OCI-LY7 (cell line): ENCODE measurements around the gene TRDN. TPM values are rescaled to one million over a fixed set of nuclear protein-coding genes. Genes with fewer than 3 reads are reported as not detected.

ENCODE experiments used
- BruUV-seq: library from RNA; stranded (reverse); fragments of 400-500 nt; replicated peaks from 2 replicates; lab custom pipeline; 2021; lab: Mats Ljungman, UMichigan
- CTCF ChIA-PET: fragments of 300-600 bp; sonication (Branson Sonifier 250); formaldehyde crosslinking; loops from one replicate; lab custom pipeline; 2022; ENCODE audit warnings: antibody characterized with exemption; ENCODE audit not compliant: unreplicated experiment; lab: Charles Lee
- POLR2A ChIA-PET: fragments of 300-600 bp; sonication (Branson Sonifier 250); formaldehyde crosslinking; loops from one replicate; lab custom pipeline; 2022; ENCODE audit warnings: antibody characterized with exemption; lab: Charles Lee
- DNase-seq: peaks from one replicate; pipeline ENCODE4 v3.0.0-alpha.2; 2015; ENCODE audit warnings: low spot score
- H2AFZ ChIP-seq: fragments of 200-600 bp; sonication (generic), shearing (Covaris generic); 2 replicates; pipeline ENCODE4 v1.6.1; 2014; ENCODE audit warnings: mild to moderate bottlenecking, antibody characterized with exemption, low read length, moderate library complexity
- H3K27ac ChIP-seq: fragments of 200-600 bp; sonication (generic); 2 replicates; pipeline ENCODE4 v1.5.1; 2014; ENCODE audit warnings: mixed run types, low read depth, mild to moderate bottlenecking, moderate library complexity, low read length, inconsistent platforms; ENCODE audit not compliant: poor library complexity, severe bottlenecking
- H3K36me3 ChIP-seq: fragments of 200-600 bp; sonication (generic); 2 replicates; pipeline ENCODE4 v1.6.1; 2014; ENCODE audit warnings: mild to moderate bottlenecking, antibody characterized with exemption, low read length, moderate library complexity, mixed read lengths; ENCODE audit not compliant: insufficient read depth
- H3K4me1 ChIP-seq: fragments of 200-600 bp; sonication (generic); 2 replicates; pipeline ENCODE4 v1.5.1; 2014; ENCODE audit warnings: mild to moderate bottlenecking, low read length; ENCODE audit not compliant: insufficient read depth, poor library complexity, severe bottlenecking
- H3K4me2 ChIP-seq: fragments of 200-600 bp; sonication (generic); 2 replicates; pipeline ENCODE4 v1.6.1; 2014; ENCODE audit warnings: mild to moderate bottlenecking, low read length
- H3K4me3 ChIP-seq: fragments of 200-600 bp; sonication (generic); 2 replicates; pipeline ENCODE4 v1.5.1; 2014; ENCODE audit warnings: mild to moderate bottlenecking, low read depth, low read length; ENCODE audit not compliant: poor library complexity, severe bottlenecking
- H3K79me2 ChIP-seq: fragments of 200-600 bp; sonication (generic); 2 replicates; pipeline ENCODE4 v1.6.1; 2016; ENCODE audit warnings: low read depth, mild to moderate bottlenecking, low read length, moderate library complexity, mixed read lengths; ENCODE audit not compliant: insufficient read depth
- H3K9me2 ChIP-seq: fragments of 200-600 bp; sonication (generic); 2 replicates; pipeline ENCODE4 v1.6.1; 2016; ENCODE audit warnings: mild to moderate bottlenecking, low read length, mixed read lengths; ENCODE audit not compliant: insufficient read depth
- H3K9me3 ChIP-seq: fragments of 200-600 bp; sonication (generic); 2 replicates; pipeline ENCODE4 v1.6.1; 2014; ENCODE audit warnings: mild to moderate bottlenecking, mixed run types, low read length, mixed read lengths
- H4K20me1 ChIP-seq: fragments of 200-600 bp; sonication (generic); 2 replicates; pipeline ENCODE4 v1.6.1; 2014; ENCODE audit warnings: mild to moderate bottlenecking, antibody characterized with exemption, low read length, moderate library complexity, mixed read lengths; ENCODE audit not compliant: insufficient read depth
- EZH2phosphoT487 ChIP-seq: fragments of 200-600 bp; sonication (generic); IDR thresholded peaks from 2 replicates; pipeline ENCODE4 v1.6.1; 2018; ENCODE audit warnings: low read depth, borderline replicate concordance, mild to moderate bottlenecking, mixed run types, antibody characterized with exemption, low read length, moderate library complexity, mixed read lengths
- intact Hi-C: fragments of 100-400 bp; cut with micrococcal nuclease; formaldehyde crosslinking; loops from one replicate; pipeline ENCODE4 v1.10.0; 2022; ENCODE audit not compliant: unreplicated experiment
- total RNA-seq, 2 experiments: library from RNA; depleted of rRNA in 1 of 2; stranded (reverse); fragments of >200 nt in 1 of 2; shearing (Covaris generic) in 1 of 2; gene quantifications; 2 replicates each; pipeline ENCODE4 v1.2.3, GENCODE V29; 2014 to 2022
- TF ChIP-seq, protein P1 (sequence below): fragments of 200-600 bp; sonication (generic); conservative IDR thresholded peaks from 2 replicates; pipeline ENCODE4 v1.5.1; 2014; ENCODE audit warnings: mild to moderate bottlenecking, antibody characterized with exemption, low read length, moderate library complexity, mixed read lengths

The TRDN gene
- total RNA-seq, 2 experiments from 2014 or later = not detected

- TF ChIP-seq EZH2phosphoT487 = no peak
- TF ChIP-seq, protein P1, sequence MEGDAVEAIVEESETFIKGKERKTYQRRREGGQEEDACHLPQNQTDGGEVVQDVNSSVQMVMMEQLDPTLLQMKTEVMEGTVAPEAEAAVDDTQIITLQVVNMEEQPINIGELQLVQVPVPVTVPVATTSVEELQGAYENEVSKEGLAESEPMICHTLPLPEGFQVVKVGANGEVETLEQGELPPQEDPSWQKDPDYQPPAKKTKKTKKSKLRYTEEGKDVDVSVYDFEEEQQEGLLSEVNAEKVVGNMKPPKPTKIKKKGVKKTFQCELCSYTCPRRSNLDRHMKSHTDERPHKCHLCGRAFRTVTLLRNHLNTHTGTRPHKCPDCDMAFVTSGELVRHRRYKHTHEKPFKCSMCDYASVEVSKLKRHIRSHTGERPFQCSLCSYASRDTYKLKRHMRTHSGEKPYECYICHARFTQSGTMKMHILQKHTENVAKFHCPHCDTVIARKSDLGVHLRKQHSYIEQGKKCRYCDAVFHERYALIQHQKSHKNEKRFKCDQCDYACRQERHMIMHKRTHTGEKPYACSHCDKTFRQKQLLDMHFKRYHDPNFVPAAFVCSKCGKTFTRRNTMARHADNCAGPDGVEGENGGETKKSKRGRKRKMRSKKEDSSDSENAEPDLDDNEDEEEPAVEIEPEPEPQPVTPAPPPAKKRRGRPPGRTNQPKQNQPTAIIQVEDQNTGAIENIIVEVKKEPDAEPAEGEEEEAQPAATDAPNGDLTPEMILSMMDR = no peak
- no peaks in the 10 kb centered on the region for H3K36me3 ChIP-seq
- no peaks in the 10 kb centered on the region for H3K9me2 ChIP-seq
- intact Hi-C loops = no loop called here
- H3K4me2 ChIP-seq = no peak overlapping the region
- no TSS peak for BruUV-seq
- no peaks in the 10 kb centered on the region for H3K9me3 ChIP-seq
- no peak overlapping the region for H2AFZ ChIP-seq
- no peaks in the 10 kb centered on the region for H3K79me2 ChIP-seq
- no peak overlapping the region for H3K4me3 ChIP-seq
- no peak for DNase-seq
- H3K4me1 ChIP-seq = no peaks in the 10 kb centered on the region
- H4K20me1 ChIP-seq = no peaks in the 10 kb centered on the region
- ChIA-PET POLR2A (no interaction called here), CTCF (no interaction called here)
- no peak overlapping the region for H3K27ac ChIP-seq
Measured at GRCh38 chr6:123171341-123172115, 465.2 kb downstream of the TRDN start.

DNA sequence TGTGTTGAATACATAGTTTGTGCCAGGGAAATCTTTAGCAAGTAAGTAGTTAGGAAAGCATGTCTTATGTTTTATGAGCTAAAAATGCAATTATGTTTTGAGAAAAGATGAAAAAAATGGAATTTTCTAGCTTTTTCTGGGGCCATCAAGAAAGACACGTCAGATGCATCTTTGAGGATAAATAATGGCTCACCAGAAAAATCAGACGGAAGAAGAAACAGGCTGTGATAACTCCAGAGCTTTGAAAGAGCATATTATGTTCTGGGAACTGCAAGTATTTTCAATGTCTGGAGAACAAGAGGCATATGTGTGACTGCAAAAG is 467.0 kb downstream of the TRDN start:
- no peaks in the 10 kb centered on the region for H3K79me2 ChIP-seq
- ChIA-PET CTCF (no interaction called here), POLR2A (no interaction called here)
- intact Hi-C loops = no loop called here
- H3K4me2 ChIP-seq = no peak overlapping the region
- no peak overlapping the region for H3K4me3 ChIP-seq
- no peak overlapping the region for H3K27ac ChIP-seq
- no peaks in the 10 kb centered on the region for H4K20me1 ChIP-seq
- no peaks in the 10 kb centered on the region for H3K4me1 ChIP-seq
- BruUV-seq = no TSS peak
- H3K9me3 ChIP-seq = no peaks in the 10 kb centered on the region
- no peak overlapping the region for H2AFZ ChIP-seq
- no peaks in the 10 kb centered on the region for H3K9me2 ChIP-seq
- H3K36me3 ChIP-seq = no peaks in the 10 kb centered on the region
- TF ChIP-seq, protein P1 = no peak
- TF ChIP-seq EZH2phosphoT487 = no peak
- no peak for DNase-seq
